HCT116 (cell line): ENCODE measurements around the gene TEX22. TPM values are rescaled to one million over a fixed set of nuclear protein-coding genes. Genes with fewer than 3 reads are reported as not detected.

Experiments used
- ATAC-seq: fragments of 200-7000 bp; cut with Tn5 transposase; 2 replicates; pipeline ENCODE4 v1.9.1; 2020; ENCODE audit warnings: mild to moderate bottlenecking, moderate library complexity
- BruUV-seq: library from RNA; stranded (reverse); fragments of 400-500 nt; replicated peaks from 2 replicates; lab custom pipeline; 2021; lab: Mats Ljungman, UMichigan
- CTCF ChIA-PET: fragments of 300-600 bp; sonication (Branson Sonifier 250); formaldehyde crosslinking; loops from one replicate; lab custom pipeline; 2021; ENCODE audit warnings: antibody characterized with exemption; lab: Charles Lee
- POLR2A ChIA-PET: fragments of 300-600, 350-600 bp; sonication (Branson Sonifier 250); formaldehyde crosslinking; loops from one replicate; lab custom pipeline; 2021; ENCODE audit warnings: antibody characterized with exemption; lab: Charles Lee
- RAD21 ChIA-PET, 2 experiments: fragments of 300-600 bp; sonication (Branson Sonifier 250); formaldehyde crosslinking; loops; one replicate each; lab custom pipeline; 2023; ENCODE audit warnings: low total read pairs in 2 of 2; ENCODE audit not compliant: uncharacterized antibody in 2 of 2, unreplicated experiment in 2 of 2, low non-redundant PET in 1 of 2; lab: Charles Lee
- DNase-seq: peaks from one replicate; pipeline ENCODE4 v3.0.0-alpha.2; 2010; ENCODE audit warnings: low read depth, low spot score
- H2AFZ ChIP-seq: fragments of 200-600 bp; shearing (Covaris generic), sonication (generic); 2 replicates; pipeline ENCODE4 v1.6.1; 2017; ENCODE audit warnings: low read depth, mixed run types, mixed read lengths, antibody characterized with exemption, low read length; ENCODE audit not compliant: poor library complexity, severe bottlenecking
- H3K27ac ChIP-seq: 2 replicates; pipeline ENCODE4 v1.5.1; 2012; ENCODE audit warnings: low read depth, low read length
- H3K27me3 ChIP-seq: fragments of 200-600 bp; sonication (generic); 2 replicates; pipeline ENCODE4 v1.6.1; 2016; ENCODE audit warnings: mixed run types, low read length, mixed read lengths; ENCODE audit not compliant: insufficient read depth
- H3K36me3 ChIP-seq, 2 experiments: fragments of 200-500 bp in 1 of 2; fragments of 200-600 bp in 1 of 2; sonication (Bioruptor generic) in 1 of 2; sonication (generic) in 1 of 2; 2 replicates each; pipeline versions ENCODE4 v1.5.1 to v1.6.1; 2014 to 2016; ENCODE audit warnings: low read length in 2 of 2, inconsistent platforms in 1 of 2, mixed read lengths in 1 of 2, mixed run types in 1 of 2; ENCODE audit not compliant: insufficient read depth in 2 of 2, control insufficient read depth in 1 of 2
- H3K4me1 ChIP-seq, 2 experiments: fragments of 200-600 bp in 1 of 2; sonication (generic) in 1 of 2; 2 replicates each; pipeline versions ENCODE4 v1.5.1 to v1.6.1; 2012 to 2017; ENCODE audit warnings: low read length in 2 of 2, inconsistent platforms in 1 of 2, mild to moderate bottlenecking in 1 of 2, mixed read lengths in 1 of 2, mixed run types in 1 of 2, moderate library complexity in 1 of 2; ENCODE audit not compliant: insufficient read depth in 2 of 2, control insufficient read depth in 1 of 2
- H3K4me2 ChIP-seq: fragments of 200-600 bp; sonication (generic); 2 replicates; pipeline ENCODE4 v1.6.1; 2017; ENCODE audit warnings: mixed run types, low read length, mixed read lengths
- H3K4me3 ChIP-seq, 2 experiments: fragments of 200-600 bp in 1 of 2; sonication (generic) in 1 of 2; replicated peaks in 1 of 2; 2 replicates each; pipeline ENCODE4 v1.5.1; 2011 to 2016; ENCODE audit warnings: low read length in 2 of 2, control low read depth in 1 of 2, low read depth in 1 of 2, mild to moderate bottlenecking in 1 of 2, mixed read lengths in 1 of 2, mixed run types in 1 of 2
- H3K79me2 ChIP-seq: fragments of 200-600 bp; sonication (generic); 2 replicates; pipeline ENCODE4 v1.6.1; 2017; ENCODE audit warnings: mild to moderate bottlenecking, mixed run types, low read length, moderate library complexity, mixed read lengths; ENCODE audit not compliant: insufficient read depth
- H3K9ac ChIP-seq: fragments of 200-600 bp; sonication (generic); 2 replicates; pipeline ENCODE4 v1.6.1; 2016; ENCODE audit warnings: low read length, mixed read lengths
- H3K9me2 ChIP-seq: fragments of 200-600 bp; sonication (generic), shearing (Covaris generic); 2 replicates; pipeline ENCODE4 v1.6.1; 2017; ENCODE audit warnings: mixed run types, mild to moderate bottlenecking, moderate library complexity; ENCODE audit not compliant: insufficient read depth
- H3K9me3 ChIP-seq, 2 experiments: fragments of 200-500 bp in 1 of 2; fragments of 200-600 bp in 1 of 2; sonication (Bioruptor generic) in 1 of 2; sonication (generic) in 1 of 2; 2 replicates each; pipeline ENCODE4 v1.6.1; 2014 to 2017; ENCODE audit warnings: low read length in 2 of 2, mixed read lengths in 2 of 2, inconsistent platforms in 1 of 2, low read depth in 1 of 2, mild to moderate bottlenecking in 1 of 2, mixed run types in 1 of 2, moderate library complexity in 1 of 2; ENCODE audit not compliant: control insufficient read depth in 1 of 2, insufficient read depth in 1 of 2
- H4K20me1 ChIP-seq: fragments of 200-600 bp; sonication (generic), shearing (Covaris generic); 2 replicates; pipeline ENCODE4 v1.6.1; 2017; ENCODE audit warnings: mixed run types, mild to moderate bottlenecking, moderate library complexity; ENCODE audit not compliant: insufficient read depth
- ATF3 ChIP-seq: IDR thresholded peaks from 2 replicates; pipeline ENCODE4 v1.6.1; 2012
- CBX3 ChIP-seq: IDR thresholded peaks from 2 replicates; pipeline ENCODE4 v1.6.1; 2012; ENCODE audit warnings: low read depth
- CTCF ChIP-seq, 3 experiments: fragments of 200-600 bp in 1 of 3; sonication (generic) in 1 of 3; IDR thresholded peaks in 2 of 3; conservative IDR thresholded peaks in 1 of 3; 2 replicates each; pipeline ENCODE4 v1.5.1; 2012 to 2017; ENCODE audit warnings: low read depth in 2 of 3, low read length in 2 of 3, antibody characterized with exemption in 1 of 3, borderline replicate concordance in 1 of 3, control low read depth in 1 of 3, mild to moderate bottlenecking in 1 of 3, mixed read lengths in 1 of 3, mixed run types in 1 of 3, moderate library complexity in 1 of 3; ENCODE audit not compliant: insufficient read depth in 1 of 3
- EGR1 ChIP-seq: IDR thresholded peaks from 2 replicates; pipeline ENCODE4 v1.6.1; 2012; ENCODE audit warnings: low read depth
- FOSL1 ChIP-seq: IDR thresholded peaks from 2 replicates; pipeline ENCODE4 v1.6.1; 2012; ENCODE audit warnings: low read depth
- JUND ChIP-seq: IDR thresholded peaks from 2 replicates; pipeline ENCODE4 v1.6.1; 2012
- MAX ChIP-seq: IDR thresholded peaks from 2 replicates; pipeline ENCODE4 v1.6.1; 2012
- POLR2A ChIP-seq: IDR thresholded peaks from 2 replicates; pipeline ENCODE4 v1.7.0; 2011; ENCODE audit warnings: borderline replicate concordance; ENCODE audit not compliant: insufficient read depth, insufficient read length; ENCODE audit errors: extremely low read depth
- POLR2AphosphoS5 ChIP-seq: IDR thresholded peaks from 2 replicates; pipeline ENCODE4 v1.6.1; 2011; ENCODE audit warnings: mild to moderate bottlenecking, low read depth, low read length, moderate library complexity
- RAD21 ChIP-seq: IDR thresholded peaks from 2 replicates; pipeline ENCODE4 v1.6.1; 2012; ENCODE audit warnings: low read depth, mild to moderate bottlenecking
- SIN3A ChIP-seq: IDR thresholded peaks from 2 replicates; pipeline ENCODE4 v1.6.1; 2012; ENCODE audit warnings: low read depth
- SP1 ChIP-seq: IDR thresholded peaks from 2 replicates; pipeline ENCODE4 v1.6.1; 2012; ENCODE audit warnings: low read depth
- TCF7L2 ChIP-seq: IDR thresholded peaks from 2 replicates; pipeline ENCODE4 v1.7.0; 2011; ENCODE audit warnings: borderline replicate concordance, inconsistent platforms; ENCODE audit not compliant: insufficient read depth, insufficient read length; ENCODE audit errors: extremely low read depth
- ZBTB33 ChIP-seq: IDR thresholded peaks from 2 replicates; pipeline ENCODE4 v1.6.1; 2011; ENCODE audit warnings: mild to moderate bottlenecking, low read length, moderate library complexity; ENCODE audit not compliant: insufficient replicate concordance; ENCODE audit errors: extremely low read depth
- ZFX ChIP-seq: fragments of 450-650 bp; IDR thresholded peaks from 2 replicates; pipeline ENCODE4 v1.6.1; 2017
- intact Hi-C: fragments of 100-400 bp; cut with micrococcal nuclease; formaldehyde crosslinking; loops from 2 replicates; pipeline ENCODE4 v1.10.0; 2022
- total RNA-seq: library from RNA; stranded (reverse); gene quantifications from one replicate; pipeline ENCODE4 v1.2.1, GENCODE V29; 2021; ENCODE audit not compliant: unreplicated experiment

The TEX22 gene
- total RNA-seq, 1 experiment from 2014 or later = 3.8 TPM

GRCh38 chr14:105349992-105350391 is 48.3 kb upstream of the TEX22 start (continued):
- TF ChIP-seq CTCF (IDR thresholded peaks at IDR 0.05 in 2 of 3, conservative IDR thresholded peaks at IDR 0.05 in 1 of 3; ENCODE audit: borderline replicate concordance in 1 of 3, insufficient read depth in 1 of 3, low read depth in 2 of 3, low read length in 2 of 3) (no peak), CBX3 (no peak), FOSL1 (no peak), POLR2A (no peak), MAX (no peak), POLR2AphosphoS5 (no peak)

GRCh38 chr14:105350450-105351244 is 47.7 kb upstream of the TEX22 start:
- Histone ChIP-seq H3K9ac (no peak overlapping the region), H3K9me2 (no peaks in the 10 kb centered on the region), H3K4me3 (no peak overlapping the region), H3K4me1 (peaks cover 8 to 12% of the 10 kb centered on the region in 2 experiments; a peak in 2 of 4 replicates), H3K9me3 (no peaks in the 10 kb centered on the region), H3K27ac (no peak overlapping the region), H3K36me3 (no peaks in the 10 kb centered on the region), H3K27me3 (no peaks in the 10 kb centered on the region), H3K4me2 (no peak overlapping the region), H3K79me2 (no peaks in the 10 kb centered on the region), H2AFZ (no peak overlapping the region), H4K20me1 (no peaks in the 10 kb centered on the region)
- no TSS peak for BruUV-seq
- ATAC-seq (no peak), DNase-seq (no peak)
- ChIA-PET CTCF (no interaction called here), RAD21 (no interaction called here), POLR2A (no interaction called here)
- intact Hi-C loops = no loop called here
- TF ChIP-seq JUND (no peak), TCF7L2 (no peak), EGR1 (no peak), ZBTB33 (no peak), RAD21 (no peak), ZFX (no peak), SIN3A (no peak), SP1 (no peak), CTCF (IDR thresholded peaks at IDR 0.05 in 2 of 3, conservative IDR thresholded peaks at IDR 0.05 in 1 of 3; ENCODE audit: borderline replicate concordance in 1 of 3, insufficient read depth in 1 of 3, low read depth in 2 of 3, low read length in 2 of 3) (no peak), ATF3 (no peak)
